ENCODE measurements around the gene CBX1. TPM values are rescaled to one million over a fixed set of nuclear protein-coding genes. Genes with fewer than 3 reads are reported as not detected.

The CBX1 gene
- total RNA-seq, 1 donor from 2014 or later = 74.9 TPM

DNA sequence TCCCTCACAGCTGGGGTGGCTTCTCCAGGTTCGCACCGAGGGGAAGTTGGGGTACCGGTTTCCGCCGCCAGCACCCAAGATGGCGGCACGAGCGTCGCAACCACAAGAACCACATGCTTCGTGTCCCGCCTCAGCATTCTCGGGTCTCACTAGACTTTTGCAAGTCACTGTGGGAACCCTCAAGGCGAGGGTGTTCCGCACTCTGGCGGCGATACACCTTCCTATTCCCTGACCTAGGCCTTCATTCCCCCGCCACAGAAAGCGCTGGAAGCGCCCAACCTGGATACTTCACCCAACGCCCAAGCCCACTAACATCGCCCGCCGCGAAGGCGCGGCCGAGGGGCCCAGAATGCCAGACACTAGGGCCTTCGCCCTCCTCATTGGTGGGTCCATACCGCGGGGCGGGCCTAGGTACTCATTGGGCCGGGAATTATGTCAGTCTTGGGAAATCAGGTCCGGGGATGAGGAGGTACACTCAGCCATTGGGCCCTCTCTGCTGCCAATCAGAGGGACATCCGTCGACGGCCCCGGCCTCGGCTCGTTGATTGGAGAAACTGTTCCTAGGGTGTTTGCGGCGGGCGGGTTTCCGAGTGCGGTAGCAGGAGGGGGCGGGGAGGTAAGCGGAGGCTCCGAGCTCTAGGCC is 53.4 kb downstream of the CBX1 start, which contains the start of gene NFE2L1:
Gene NFE2L1, plus strand, starts transcription at position 619 of the 643 bp plus-strand sequence. CDS start 2,760 bp downstream, outside the sequence.
- Mint-ChIP-seq H3K27ac (ENCODE audit: unreplicated experiment) (peak within 1 kb of the TSS; percentile 100), H3K4me1 (ENCODE audit: low read depth) (peaks cover 62% of the 10 kb centered on the region), H3K27me3 (ENCODE audit: low read depth) (no peaks in the 10 kb centered on the region), H3K9me3 (ENCODE audit: low read depth) (no peaks in the 10 kb centered on the region), H3K4me3 (ENCODE audit: unreplicated experiment) (peak within 1 kb of the TSS; percentile 94), H3K36me3 (ENCODE audit: low read depth) (peaks cover 11% of the 10 kb centered on the region)
- TF ChIP-seq, protein P1, sequence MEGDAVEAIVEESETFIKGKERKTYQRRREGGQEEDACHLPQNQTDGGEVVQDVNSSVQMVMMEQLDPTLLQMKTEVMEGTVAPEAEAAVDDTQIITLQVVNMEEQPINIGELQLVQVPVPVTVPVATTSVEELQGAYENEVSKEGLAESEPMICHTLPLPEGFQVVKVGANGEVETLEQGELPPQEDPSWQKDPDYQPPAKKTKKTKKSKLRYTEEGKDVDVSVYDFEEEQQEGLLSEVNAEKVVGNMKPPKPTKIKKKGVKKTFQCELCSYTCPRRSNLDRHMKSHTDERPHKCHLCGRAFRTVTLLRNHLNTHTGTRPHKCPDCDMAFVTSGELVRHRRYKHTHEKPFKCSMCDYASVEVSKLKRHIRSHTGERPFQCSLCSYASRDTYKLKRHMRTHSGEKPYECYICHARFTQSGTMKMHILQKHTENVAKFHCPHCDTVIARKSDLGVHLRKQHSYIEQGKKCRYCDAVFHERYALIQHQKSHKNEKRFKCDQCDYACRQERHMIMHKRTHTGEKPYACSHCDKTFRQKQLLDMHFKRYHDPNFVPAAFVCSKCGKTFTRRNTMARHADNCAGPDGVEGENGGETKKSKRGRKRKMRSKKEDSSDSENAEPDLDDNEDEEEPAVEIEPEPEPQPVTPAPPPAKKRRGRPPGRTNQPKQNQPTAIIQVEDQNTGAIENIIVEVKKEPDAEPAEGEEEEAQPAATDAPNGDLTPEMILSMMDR (IDR thresholded peaks at IDR 0.05) = no peak
- peak; percentile 100 for DNase-seq (ENCODE audit: low spot score)

- H3K9me3 Mint-ChIP-seq (ENCODE audit: low read depth) = no peaks in the 10 kb centered on the region
- no peaks in the 10 kb centered on the region for H3K27me3 Mint-ChIP-seq (ENCODE audit: low read depth)
- DNase-seq (ENCODE audit: low spot score) = no peak
- peak overlapping the region; percentile 94 for H3K4me3 Mint-ChIP-seq (ENCODE audit: unreplicated experiment)
- H3K27ac Mint-ChIP-seq (ENCODE audit: unreplicated experiment) = peak overlapping the region; percentile 100
- TF ChIP-seq, protein P1 (IDR thresholded peaks at IDR 0.05) = no peak
- peaks cover 55% of the 10 kb centered on the region for H3K4me1 Mint-ChIP-seq (ENCODE audit: low read depth)
- peaks cover 11% of the 10 kb centered on the region for H3K36me3 Mint-ChIP-seq (ENCODE audit: low read depth)
Observed at GRCh38 chr17:48047113-48047740, 54.1 kb downstream of the CBX1 start.

- peak overlapping the region; percentile 55 for H3K27ac Mint-ChIP-seq (ENCODE audit: unreplicated experiment)
- H3K4me3 Mint-ChIP-seq (ENCODE audit: unreplicated experiment) = peak overlapping the region; percentile 94
- H3K4me1 Mint-ChIP-seq (ENCODE audit: low read depth) = peaks cover 46% of the 10 kb centered on the region
- peaks cover 5% of the 10 kb centered on the region for H3K36me3 Mint-ChIP-seq (ENCODE audit: low read depth)
- no peaks in the 10 kb centered on the region for H3K27me3 Mint-ChIP-seq (ENCODE audit: low read depth)
- H3K9me3 Mint-ChIP-seq (ENCODE audit: low read depth) = no peaks in the 10 kb centered on the region
- TF ChIP-seq, protein P1 (IDR thresholded peaks at IDR 0.05) = no peak
- peak; percentile 41 for DNase-seq (ENCODE audit: low spot score)
Observed at GRCh38 chr17:48046296-48046695, 55.0 kb downstream of the CBX1 start.

GRCh38 chr17:48045316-48046001 is 55.8 kb downstream of the CBX1 start:
- TF ChIP-seq, protein P1 (IDR thresholded peaks at IDR 0.05) = no peak

GRCh38 chr17:48044851-48045250 is 56.4 kb downstream of the CBX1 start:
- Mint-ChIP-seq H3K27ac (ENCODE audit: unreplicated experiment) (peak overlapping the region; percentile 41), H3K4me3 (ENCODE audit: unreplicated experiment) (no peak overlapping the region)

More at GRCh38 chr17:48045316-48046001, 55.8 kb downstream of the CBX1 start:
- DNase-seq (ENCODE audit: low spot score) = peak; percentile 48
- Mint-ChIP-seq H3K27me3 (ENCODE audit: low read depth) (no peaks in the 10 kb centered on the region), H3K4me3 (ENCODE audit: unreplicated experiment) (peak overlapping the region; percentile 33), H3K4me1 (ENCODE audit: low read depth) (peaks cover 38% of the 10 kb centered on the region), H3K27ac (ENCODE audit: unreplicated experiment) (peak overlapping the region; percentile 89), H3K36me3 (ENCODE audit: low read depth) (peaks cover under 1% of the 10 kb centered on the region), H3K9me3 (ENCODE audit: low read depth) (no peaks in the 10 kb centered on the region)

More at GRCh38 chr17:48044851-48045250, 56.4 kb downstream of the CBX1 start:
- Mint-ChIP-seq H3K9me3 (ENCODE audit: low read depth) (no peaks in the 10 kb centered on the region), H3K4me1 (ENCODE audit: low read depth) (peaks cover 32% of the 10 kb centered on the region), H3K36me3 (ENCODE audit: low read depth) (no peaks in the 10 kb centered on the region), H3K27me3 (ENCODE audit: low read depth) (no peaks in the 10 kb centered on the region)
- TF ChIP-seq, protein P1 (IDR thresholded peaks at IDR 0.05) = no peak
- no peak for DNase-seq (ENCODE audit: low spot score)

All from chondrocyte (in vitro differentiated cells).